Lower leg skin (tissue), 4 donors: ENCODE data around the gene FAM221B. TPM values are rescaled to one million over a fixed set of nuclear protein-coding genes. Genes with fewer than 3 reads are reported as not detected.

Source experiments
- DNase-seq, 2 donors: peaks; one replicate each; pipeline ENCODE4 v3.0.0-alpha.2; 2019; ENCODE audit warnings: low spot score in 2 of 2
- H3K4me3 ChIP-seq: fragments of 200-600 bp; sonication (generic); 2 replicates; pipeline ENCODE4 v1.5.1; 2017; ENCODE audit warnings: mild to moderate bottlenecking, low read depth; ENCODE audit not compliant: poor library complexity, severe bottlenecking
- CTCF ChIP-seq, 3 donors: fragments of 450-650 bp; IDR thresholded peaks; one replicate each; pipeline ENCODE4 v1.5.1; 2016; ENCODE audit warnings: antibody characterized with exemption in 3 of 3, mild to moderate bottlenecking in 3 of 3, moderate library complexity in 2 of 3
- POLR2A ChIP-seq, 2 donors: fragments of 450-650 bp; IDR thresholded peaks; one replicate each; pipeline ENCODE4 v1.6.1; 2016 to 2017; ENCODE audit warnings: antibody characterized with exemption in 2 of 2, mild to moderate bottlenecking in 1 of 2, moderate library complexity in 1 of 2
- WGBS, 2 donors: methylation state at CpG; one replicate each; pipeline ENCODE4 v1.1.5; 2018; 5-methylcytosine and 5-hydroxymethylcytosine counted together
- intact Hi-C: fragments of 100-400 bp; cut with DNase I; formaldehyde crosslinking; loops from one replicate; pipeline ENCODE4 v1.15.0; 2023; ENCODE audit warnings: low total_unique reads
- total RNA-seq, 4 donors: library from RNA; depleted of rRNA; stranded (reverse); fragments of >200 nt; gene quantifications; one replicate each; pipeline ENCODE4 v1.1.0, GENCODE V29; 2016

The FAM221B gene
- total RNA-seq, 4 donors from 2014 or later: not detected

- WGBS, 2 donors: 63 to 67% methylated on average over 32 to 47 of the region's 53 CpGs
- no peak for TF ChIP-seq CTCF (IDR thresholded peaks at IDR 0.05)
- TF ChIP-seq POLR2A (IDR thresholded peaks at IDR 0.05): no peak
- no peak overlapping the region for H3K4me3 ChIP-seq
- intact Hi-C loops: no loop called here
- DNase-seq: peak in 1 of 2 donors; percentile 84
These were observed 17.6 kb upstream of the FAM221B start for GRCh38 chr9:35845824-35846771.

GRCh38 chr9:35844628-35845270 is 16.2 kb upstream of the FAM221B start:
- intact Hi-C loops: no loop called here
- 19 to 22% methylated on average over 7 of the region's 7 CpGs for WGBS, 2 donors
- H3K4me3 ChIP-seq: no peak overlapping the region
- DNase-seq: peak; percentile 77 to 82
- TF ChIP-seq POLR2A (IDR thresholded peaks at IDR 0.05): no peak

- no peak overlapping the region for H3K4me3 ChIP-seq
- WGBS, 2 donors: 77 to 79% methylated on average over 3 of the region's 3 CpGs
- DNase-seq: no peak
- intact Hi-C loops: no loop called here
- TF ChIP-seq POLR2A (IDR thresholded peaks at IDR 0.05): no peak
These were observed 14.3 kb upstream of the FAM221B start for GRCh38 chr9:35842795-35843194.

- intact Hi-C loops: no loop called here
- H3K4me3 ChIP-seq: no peak overlapping the region
- TF ChIP-seq POLR2A (IDR thresholded peaks at IDR 0.05): no peak
- TF ChIP-seq CTCF (IDR thresholded peaks at IDR 0.05): no peak
- peak; percentile 54 to 80 for DNase-seq
- WGBS, 2 donors: 95 to 96% methylated on average over 17 of the region's 17 CpGs
These were observed 13.7 kb upstream of the FAM221B start for GRCh38 chr9:35842020-35842745.

GRCh38 chr9:35841645-35841900 is 13.0 kb upstream of the FAM221B start:
- no peak overlapping the region for H3K4me3 ChIP-seq
- intact Hi-C loops: no loop called here
- 61 to 79% methylated on average over 5 of the region's 5 CpGs for WGBS, 2 donors
- no peak for DNase-seq
- TF ChIP-seq POLR2A (IDR thresholded peaks at IDR 0.05): no peak
- no peak for TF ChIP-seq CTCF (IDR thresholded peaks at IDR 0.05)

GRCh38 chr9:35840881-35841644 is 12.5 kb upstream of the FAM221B start:
- peak in 1 of 2 donors; percentile 75 for DNase-seq

More at GRCh38 chr9:35840881-35841644, 12.5 kb upstream of the FAM221B start:
- WGBS, 2 donors: 92 to 94% methylated on average over 15 of the region's 15 CpGs
- no peak overlapping the region for H3K4me3 ChIP-seq
- TF ChIP-seq CTCF (IDR thresholded peaks at IDR 0.05): no peak
- intact Hi-C loops: no loop called here
